Liver (tissue), 3 donors: ENCODE results near the gene LTBP2.

Experiments
- EGR1 ChIP-seq, 2 donors: IDR thresholded peaks; 2 replicates each; pipeline ENCODE4 v1.6.1; 2016 to 2018; ENCODE audit warnings: antibody characterized with exemption in 2 of 2, low read depth in 2 of 2
- FOXA2 ChIP-seq: IDR thresholded peaks from 2 replicates; pipeline ENCODE4 v1.6.1; 2016; ENCODE audit warnings: antibody characterized with exemption
- GABPA ChIP-seq, 2 donors: IDR thresholded peaks in 1 of 2; conservative IDR thresholded peaks in 1 of 2; 2 replicates each; pipeline ENCODE4 v1.6.1; 2016; ENCODE audit warnings: antibody characterized with exemption in 2 of 2, mild to moderate bottlenecking in 1 of 2, moderate library complexity in 1 of 2
- JUND ChIP-seq, 2 donors: IDR thresholded peaks; 2 replicates each; pipeline ENCODE4 v1.6.1; 2016; ENCODE audit warnings: antibody characterized with exemption in 2 of 2
- RAD21 ChIP-seq, 2 donors: IDR thresholded peaks; 2 replicates each; pipeline ENCODE4 v1.6.1; 2016; ENCODE audit warnings: antibody characterized with exemption in 2 of 2, mild to moderate bottlenecking in 2 of 2
- SP1 ChIP-seq: IDR thresholded peaks from 2 replicates; pipeline ENCODE4 v1.6.1; 2018; ENCODE audit warnings: antibody characterized with exemption, mild to moderate bottlenecking
- YY1 ChIP-seq: IDR thresholded peaks from 2 replicates; pipeline ENCODE4 v1.6.1; 2016; ENCODE audit warnings: antibody characterized with exemption, mild to moderate bottlenecking
- TF ChIP-seq, protein P1 (sequence below): IDR thresholded peaks from 2 replicates; pipeline ENCODE4 v1.6.1; 2016; ENCODE audit warnings: antibody characterized with exemption
- TF ChIP-seq, protein P2 (sequence below): fragments of 150-350 bp; IDR thresholded peaks from 2 replicates; pipeline ENCODE4 v1.5.1; 2017; ENCODE audit warnings: improper control_type of control experiment, low read depth, low read length; ENCODE audit not compliant: missing input control
- TF ChIP-seq, protein P3 (sequence below): IDR thresholded peaks from 2 replicates; pipeline ENCODE4 v1.6.1; 2016; ENCODE audit warnings: antibody characterized with exemption
- TF ChIP-seq, protein P4 (sequence below): IDR thresholded peaks from 2 replicates; pipeline ENCODE4 v1.6.1; 2016; ENCODE audit warnings: antibody characterized with exemption, mild to moderate bottlenecking
- donor health status: healthy.
- donor health status: healthy.

DNA sequence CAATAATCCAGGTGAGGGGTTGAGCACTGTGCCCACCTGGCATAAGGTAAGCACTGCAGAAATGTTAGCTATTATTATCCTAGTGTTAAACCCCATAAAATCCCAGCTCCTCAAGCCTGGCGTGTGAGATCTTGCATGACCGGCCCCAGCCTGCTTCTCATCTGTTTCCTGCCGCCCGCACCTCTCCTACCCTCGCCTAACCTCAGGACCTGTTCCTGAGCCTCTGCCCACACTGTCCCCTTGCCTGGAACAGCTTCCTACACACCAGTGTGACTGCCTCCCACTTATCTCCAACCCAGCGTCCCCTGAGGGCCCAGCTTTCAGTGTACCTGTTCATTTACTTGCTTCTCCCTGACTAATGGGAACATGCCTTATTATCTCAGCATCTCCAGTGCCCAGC is 93.8 kb downstream of the LTBP2 start:
- TF ChIP-seq JUND (IDR thresholded peaks at IDR 0.05) (no peak), YY1 (no peak), SP1 (no peak), RAD21 (IDR thresholded peaks at IDR 0.05) (no peak), EGR1 (IDR thresholded peaks at IDR 0.05; ENCODE audit: low read depth in 2 of 2) (no peak), FOXA2 (no peak), GABPA (IDR thresholded peaks at IDR 0.05 in 1 of 2, conservative IDR thresholded peaks at IDR 0.05 in 1 of 2) (no peak)
- TF ChIP-seq, protein P1, sequence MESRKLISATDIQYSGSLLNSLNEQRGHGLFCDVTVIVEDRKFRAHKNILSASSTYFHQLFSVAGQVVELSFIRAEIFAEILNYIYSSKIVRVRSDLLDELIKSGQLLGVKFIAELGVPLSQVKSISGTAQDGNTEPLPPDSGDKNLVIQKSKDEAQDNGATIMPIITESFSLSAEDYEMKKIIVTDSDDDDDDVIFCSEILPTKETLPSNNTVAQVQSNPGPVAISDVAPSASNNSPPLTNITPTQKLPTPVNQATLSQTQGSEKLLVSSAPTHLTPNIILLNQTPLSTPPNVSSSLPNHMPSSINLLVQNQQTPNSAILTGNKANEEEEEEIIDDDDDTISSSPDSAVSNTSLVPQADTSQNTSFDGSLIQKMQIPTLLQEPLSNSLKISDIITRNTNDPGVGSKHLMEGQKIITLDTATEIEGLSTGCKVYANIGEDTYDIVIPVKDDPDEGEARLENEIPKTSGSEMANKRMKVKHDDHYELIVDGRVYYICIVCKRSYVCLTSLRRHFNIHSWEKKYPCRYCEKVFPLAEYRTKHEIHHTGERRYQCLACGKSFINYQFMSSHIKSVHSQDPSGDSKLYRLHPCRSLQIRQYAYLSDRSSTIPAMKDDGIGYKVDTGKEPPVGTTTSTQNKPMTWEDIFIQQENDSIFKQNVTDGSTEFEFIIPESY, result no peak
- TF ChIP-seq, protein P2, sequence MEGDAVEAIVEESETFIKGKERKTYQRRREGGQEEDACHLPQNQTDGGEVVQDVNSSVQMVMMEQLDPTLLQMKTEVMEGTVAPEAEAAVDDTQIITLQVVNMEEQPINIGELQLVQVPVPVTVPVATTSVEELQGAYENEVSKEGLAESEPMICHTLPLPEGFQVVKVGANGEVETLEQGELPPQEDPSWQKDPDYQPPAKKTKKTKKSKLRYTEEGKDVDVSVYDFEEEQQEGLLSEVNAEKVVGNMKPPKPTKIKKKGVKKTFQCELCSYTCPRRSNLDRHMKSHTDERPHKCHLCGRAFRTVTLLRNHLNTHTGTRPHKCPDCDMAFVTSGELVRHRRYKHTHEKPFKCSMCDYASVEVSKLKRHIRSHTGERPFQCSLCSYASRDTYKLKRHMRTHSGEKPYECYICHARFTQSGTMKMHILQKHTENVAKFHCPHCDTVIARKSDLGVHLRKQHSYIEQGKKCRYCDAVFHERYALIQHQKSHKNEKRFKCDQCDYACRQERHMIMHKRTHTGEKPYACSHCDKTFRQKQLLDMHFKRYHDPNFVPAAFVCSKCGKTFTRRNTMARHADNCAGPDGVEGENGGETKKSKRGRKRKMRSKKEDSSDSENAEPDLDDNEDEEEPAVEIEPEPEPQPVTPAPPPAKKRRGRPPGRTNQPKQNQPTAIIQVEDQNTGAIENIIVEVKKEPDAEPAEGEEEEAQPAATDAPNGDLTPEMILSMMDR, result no peak
- TF ChIP-seq, protein P3, sequence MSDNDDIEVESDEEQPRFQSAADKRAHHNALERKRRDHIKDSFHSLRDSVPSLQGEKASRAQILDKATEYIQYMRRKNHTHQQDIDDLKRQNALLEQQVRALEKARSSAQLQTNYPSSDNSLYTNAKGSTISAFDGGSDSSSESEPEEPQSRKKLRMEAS, result no peak
- TF ChIP-seq, protein P4, sequence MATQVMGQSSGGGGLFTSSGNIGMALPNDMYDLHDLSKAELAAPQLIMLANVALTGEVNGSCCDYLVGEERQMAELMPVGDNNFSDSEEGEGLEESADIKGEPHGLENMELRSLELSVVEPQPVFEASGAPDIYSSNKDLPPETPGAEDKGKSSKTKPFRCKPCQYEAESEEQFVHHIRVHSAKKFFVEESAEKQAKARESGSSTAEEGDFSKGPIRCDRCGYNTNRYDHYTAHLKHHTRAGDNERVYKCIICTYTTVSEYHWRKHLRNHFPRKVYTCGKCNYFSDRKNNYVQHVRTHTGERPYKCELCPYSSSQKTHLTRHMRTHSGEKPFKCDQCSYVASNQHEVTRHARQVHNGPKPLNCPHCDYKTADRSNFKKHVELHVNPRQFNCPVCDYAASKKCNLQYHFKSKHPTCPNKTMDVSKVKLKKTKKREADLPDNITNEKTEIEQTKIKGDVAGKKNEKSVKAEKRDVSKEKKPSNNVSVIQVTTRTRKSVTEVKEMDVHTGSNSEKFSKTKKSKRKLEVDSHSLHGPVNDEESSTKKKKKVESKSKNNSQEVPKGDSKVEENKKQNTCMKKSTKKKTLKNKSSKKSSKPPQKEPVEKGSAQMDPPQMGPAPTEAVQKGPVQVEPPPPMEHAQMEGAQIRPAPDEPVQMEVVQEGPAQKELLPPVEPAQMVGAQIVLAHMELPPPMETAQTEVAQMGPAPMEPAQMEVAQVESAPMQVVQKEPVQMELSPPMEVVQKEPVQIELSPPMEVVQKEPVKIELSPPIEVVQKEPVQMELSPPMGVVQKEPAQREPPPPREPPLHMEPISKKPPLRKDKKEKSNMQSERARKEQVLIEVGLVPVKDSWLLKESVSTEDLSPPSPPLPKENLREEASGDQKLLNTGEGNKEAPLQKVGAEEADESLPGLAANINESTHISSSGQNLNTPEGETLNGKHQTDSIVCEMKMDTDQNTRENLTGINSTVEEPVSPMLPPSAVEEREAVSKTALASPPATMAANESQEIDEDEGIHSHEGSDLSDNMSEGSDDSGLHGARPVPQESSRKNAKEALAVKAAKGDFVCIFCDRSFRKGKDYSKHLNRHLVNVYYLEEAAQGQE, result no peak
